HEK293T (cell line): Measurements from ENCODE around the gene KRTAP12-4.
"Not testable (repeated sequence)": the region's sequence is repeated elsewhere in the genome, so short reads cannot be mapped to it uniquely, and the experiment has no call there.

Experiments used
- CTCF ChIA-PET: fragments of 350-600 bp; formaldehyde crosslinking; extraction: SDS; loops from one replicate; lab custom pipeline; 2021; ENCODE audit warnings: antibody characterized with exemption, inconsistent platforms; lab: Yijun Ruan, JAX
- POLR2A ChIA-PET: fragments of 350-600 bp; formaldehyde crosslinking; extraction: SDS; loops from one replicate; lab custom pipeline; 2020; ENCODE audit warnings: antibody characterized with exemption, inconsistent platforms; lab: Yijun Ruan, JAX
- DNase-seq: peaks from one replicate; pipeline ENCODE4 v3.0.0; 2012; ENCODE audit warnings: mixed read lengths; ENCODE audit errors: extremely low spot score
- ARNT ChIP-seq: fragments of 450-650 bp; IDR thresholded peaks from 2 replicates; pipeline ENCODE4 v1.6.1; 2017; ENCODE audit warnings: mild to moderate bottlenecking
- BHLHE40 ChIP-seq: fragments of 450-650 bp; IDR thresholded peaks from 2 replicates; pipeline ENCODE4 v1.6.1; 2016; ENCODE audit warnings: mild to moderate bottlenecking, moderate library complexity, borderline replicate concordance
- CTBP1 ChIP-seq: fragments of 450-650 bp; IDR thresholded peaks from 2 replicates; pipeline ENCODE4 v1.6.1; 2016; ENCODE audit warnings: borderline replicate concordance
- ELF4 ChIP-seq: fragments of 450-650 bp; IDR thresholded peaks from 2 replicates; pipeline ENCODE4 v1.6.1; 2017; ENCODE audit warnings: antibody characterized with exemption
- FOXA1 ChIP-seq: fragments of 450-650 bp; IDR thresholded peaks from 2 replicates; pipeline ENCODE4 v1.6.1; 2016; ENCODE audit warnings: mild to moderate bottlenecking
- FOXK2 ChIP-seq: fragments of 450-650 bp; IDR thresholded peaks from 2 replicates; pipeline ENCODE4 v1.6.1; 2016; ENCODE audit warnings: mild to moderate bottlenecking
- FOXM1 ChIP-seq: fragments of 450-650 bp; IDR thresholded peaks from 2 replicates; pipeline ENCODE4 v1.6.1; 2017; ENCODE audit warnings: mild to moderate bottlenecking, borderline replicate concordance
- HDGF ChIP-seq: fragments of 450-650 bp; IDR thresholded peaks from 2 replicates; pipeline ENCODE4 v1.6.1; 2017; ENCODE audit warnings: antibody characterized with exemption, borderline replicate concordance
- L3MBTL2 ChIP-seq: fragments of 450-650 bp; conservative IDR thresholded peaks from 2 replicates; pipeline ENCODE4 v1.6.1; 2016; ENCODE audit warnings: mild to moderate bottlenecking
- LEF1 ChIP-seq: fragments of 450-650 bp; IDR thresholded peaks from 2 replicates; pipeline ENCODE4 v1.6.1; 2017; ENCODE audit warnings: mild to moderate bottlenecking, borderline replicate concordance
- NFRKB ChIP-seq: fragments of 450-650 bp; IDR thresholded peaks from 2 replicates; pipeline ENCODE4 v1.6.1; 2016; ENCODE audit warnings: mild to moderate bottlenecking, moderate library complexity
- PKNOX1 ChIP-seq: fragments of 450-650 bp; IDR thresholded peaks from 2 replicates; pipeline ENCODE4 v1.6.1; 2016
- SP1 ChIP-seq: fragments of 450-650 bp; IDR thresholded peaks from 2 replicates; pipeline ENCODE4 v1.6.1; 2017
- SUZ12 ChIP-seq: fragments of 450-650 bp; IDR thresholded peaks from 2 replicates; pipeline ENCODE4 v1.6.1; 2016; ENCODE audit warnings: mild to moderate bottlenecking
- TARDBP ChIP-seq: fragments of 450-650 bp; IDR thresholded peaks from 2 replicates; pipeline ENCODE4 v1.6.1; 2016
- ZNF384 ChIP-seq: fragments of 450-650 bp; IDR thresholded peaks from 2 replicates; pipeline ENCODE4 v1.6.1; 2016

KRTAP12-4 gene

GRCh38 chr21:44701023-44701400, 46.6 kb upstream of the KRTAP12-4 start:
- TF ChIP-seq FOXA1 (no peak), L3MBTL2 (no peak), HDGF (no peak), SP1 (no peak), LEF1 (no peak), FOXK2 (no peak), FOXM1 (no peak), PKNOX1 (no peak), SUZ12 (no peak), NFRKB (no peak), CTBP1 (no peak), BHLHE40 (no peak)
- DNase-seq, result no peak
- CTCF ChIA-PET, result no interaction called here
- POLR2A ChIA-PET, result no interaction called here

- no peak for TF ChIP-seq ZNF384
- no peak for TF ChIP-seq NFRKB
- TF ChIP-seq ARNT, result no peak
- TF ChIP-seq FOXA1, result no peak
- no peak for TF ChIP-seq LEF1
- TF ChIP-seq SP1, result no peak
- TF ChIP-seq BHLHE40, result no peak
- no peak for TF ChIP-seq HDGF
- TF ChIP-seq PKNOX1, result no peak
- TF ChIP-seq FOXM1, result no peak
- no peak for TF ChIP-seq ELF4
- no peak for DNase-seq
- POLR2A ChIA-PET, result no interaction called here
- CTCF ChIA-PET, result no interaction called here
Measured at GRCh38 chr21:44700101-44701022, 45.9 kb upstream of the KRTAP12-4 start.

- CTCF ChIA-PET, result no interaction called here
- DNase-seq, result no peak
- POLR2A ChIA-PET, result no interaction called here
Measured at GRCh38 chr21:44699502-44700001, 45.1 kb upstream of the KRTAP12-4 start.

GRCh38 chr21:44697811-44698734, 43.6 kb upstream of the KRTAP12-4 start:
- TF ChIP-seq ZNF384 (no peak), TARDBP (no peak), ELF4 (no peak), NFRKB (no peak), PKNOX1 (no peak), FOXM1 (no peak), L3MBTL2 (no peak), HDGF (no peak), FOXK2 (no peak), FOXA1 (no peak)
- DNase-seq, result no peak
- POLR2A ChIA-PET, result no interaction called here
- CTCF ChIA-PET, result interaction anchor here (0.7 kb wide), 1 partner anchor 227 kb away, joined by 3 read pairs; no protein-coding TSS in a partner anchor

More at GRCh38 chr21:44699502-44700001, 45.1 kb upstream of the KRTAP12-4 start:
- TF ChIP-seq ELF4, result no peak
- no peak for TF ChIP-seq FOXM1
- no peak for TF ChIP-seq BHLHE40
- no peak for TF ChIP-seq TARDBP
- no peak for TF ChIP-seq PKNOX1
- TF ChIP-seq NFRKB, result no peak
- TF ChIP-seq HDGF, result no peak
- TF ChIP-seq ZNF384, result no peak
- TF ChIP-seq L3MBTL2, result no peak
- TF ChIP-seq FOXK2, result no peak
- TF ChIP-seq CTBP1, result no peak
- no peak for TF ChIP-seq LEF1
- TF ChIP-seq SUZ12, result no peak
- no peak for TF ChIP-seq FOXA1
- no peak for TF ChIP-seq SP1
- no peak for TF ChIP-seq ARNT

- DNase-seq, POLR2A ChIA-PET, CTCF ChIA-PET: not testable (repeated sequence)
Measured at GRCh38 chr21:44697172-44697810, 42.8 kb upstream of the KRTAP12-4 start, which contains the start of gene KRTAP10-12. Gene KRTAP10-12, plus strand, starts transcription at chr21:44697172. Its CDS starts 30 bp downstream, at chr21:44697202.
